Transverse colon (tissue), 4 donors: ENCODE measurements around the gene PRICKLE4. TPM values are rescaled to one million over a fixed set of nuclear protein-coding genes. Genes with fewer than 3 reads are reported as not detected.
"Not testable (repeated sequence)": the region's sequence is repeated elsewhere in the genome, so short reads cannot be mapped to it uniquely, and the experiment has no call there.

Source experiments
- DNase-seq: peaks from one replicate; pipeline ENCODE4 v3.0.0-alpha.2; 2019
- H3K27ac ChIP-seq, 4 donors: fragments of 200-600 bp; sonication (generic); 2 replicates each; pipeline ENCODE4 v1.5.1; 2016 to 2018; ENCODE audit warnings: inconsistent platforms in 4 of 4
- H3K27me3 ChIP-seq: fragments of 200-600 bp; sonication (generic); 2 replicates; pipeline ENCODE4 v1.5.1; 2017; ENCODE audit warnings: inconsistent platforms
- H3K36me3 ChIP-seq, 4 donors: fragments of 200-600 bp; sonication (generic); 2 replicates each; pipeline ENCODE4 v1.5.1; 2017 to 2019; ENCODE audit warnings: inconsistent platforms in 4 of 4
- H3K4me1 ChIP-seq, 4 donors: fragments of 200-600 bp; sonication (generic); 2 replicates each; pipeline ENCODE4 v1.5.1; 2017 to 2020; ENCODE audit warnings: inconsistent platforms in 4 of 4
- H3K4me3 ChIP-seq, 4 donors: fragments of 200-600 bp; sonication (generic); 1 replicate in 1 of 4; 2 replicates in 3 of 4; pipeline versions ENCODE4 v1.5.1 to v1.6.1; 2017 to 2019; ENCODE audit warnings: inconsistent platforms in 4 of 4
- H3K9me3 ChIP-seq, 2 donors: fragments of 200-600 bp; sonication (generic); 2 replicates each; pipeline ENCODE4 v1.5.1; 2017 to 2019; ENCODE audit warnings: inconsistent platforms in 2 of 2
- CTCF ChIP-seq, 5 experiments: fragments of 200-600 bp in 3 of 5; fragments of 450-650 bp in 2 of 5; sonication (generic) in 3 of 5; IDR thresholded peaks; 1 replicate in 2 of 5; 2 replicates in 3 of 5; pipeline ENCODE4 v1.5.1; 2016 to 2017; ENCODE audit warnings: antibody characterized with exemption in 5 of 5, inconsistent platforms in 3 of 5, mild to moderate bottlenecking in 2 of 5, moderate library complexity in 1 of 5
- EP300 ChIP-seq: sonication (generic); formaldehyde crosslinking; IDR thresholded peaks from one replicate; pipeline ENCODE4 v1.6.1; 2017; ENCODE audit warnings: antibody characterized with exemption, low read depth
- POLR2A ChIP-seq: fragments of 450-650 bp; IDR thresholded peaks from one replicate; pipeline ENCODE4 v1.6.1; 2016; ENCODE audit warnings: antibody characterized with exemption, mild to moderate bottlenecking, moderate library complexity
- POLR2AphosphoS5 ChIP-seq, 3 donors: sonication (generic); formaldehyde crosslinking; IDR thresholded peaks; one replicate each; pipeline ENCODE4 v1.6.1; 2016; ENCODE audit warnings: antibody characterized with exemption in 3 of 3
- WGBS, 2 donors: methylation state at CpG; one replicate each; pipeline ENCODE4 v1.1.5; 2018; ENCODE audit warnings: low coverage in 1 of 2; 5-methylcytosine and 5-hydroxymethylcytosine counted together
- in situ Hi-C, 4 donors: fragments of 200-750 bp; cut with MboI; loops; one replicate each; pipeline versions ENCODE4 v1.15.0 to v1.15.1; 2017; ENCODE audit warnings: low sequenced_read_pairs in 3 of 4, low pct_ligation_motif_present in 1 of 4, low pct_unique_long_range_greater_than_20kb in 1 of 4
- intact Hi-C: fragments of 100-400 bp; cut with DNase I; formaldehyde crosslinking; loops from one replicate; pipeline ENCODE4 v1.15.1; 2023; ENCODE audit warnings: low total_unique reads
- total RNA-seq, 4 donors: library from RNA; depleted of rRNA; stranded (reverse); fragments of >200 nt; gene quantifications; one replicate each; pipeline ENCODE4 v1.1.0, GENCODE V29; 2016

The PRICKLE4 gene
- total RNA-seq, 4 donors from 2014 or later: 6.7 to 52.0 (median 21.0) TPM

GRCh38 chr6:41759905-41760579 lies 20.5 kb upstream of the PRICKLE4 start:
- in situ Hi-C loops (no loop called here), intact Hi-C loops (no loop called here)
- no peaks in the 10 kb centered on the region for H3K4me1 ChIP-seq
- H3K27ac ChIP-seq: no peak overlapping the region
- H3K9me3 ChIP-seq: no peaks in the 10 kb centered on the region
- H3K4me3 ChIP-seq: no peak overlapping the region
- no peaks in the 10 kb centered on the region for H3K27me3 ChIP-seq
- DNase-seq: no peak
- WGBS, 2 donors: 88% methylated on average over 2 of the region's 2 CpGs; no CpG with 5 or more reads in 1 of the 2 donors
- TF ChIP-seq CTCF (IDR thresholded peaks at IDR 0.05) (no peak), EP300 (no peak), POLR2A (no peak)
- H3K36me3 ChIP-seq: no peaks in the 10 kb centered on the region

GRCh38 chr6:41763470-41763869 lies 17.1 kb upstream of the PRICKLE4 start:
- 36 to 50% methylated on average over 1 to 2 of the region's 2 CpGs for WGBS, 2 donors
- H3K27me3 ChIP-seq: no peaks in the 10 kb centered on the region
- H3K4me1 ChIP-seq: peaks cover 0 to 8% (median 0%) of the 10 kb centered on the region in 4 donors
- no peaks in the 10 kb centered on the region for H3K9me3 ChIP-seq
- intact Hi-C loops (no loop called here), in situ Hi-C loops (no loop called here)
- TF ChIP-seq CTCF (IDR thresholded peaks at IDR 0.05) (no peak), EP300 (no peak), POLR2A (no peak), POLR2AphosphoS5 (IDR thresholded peaks at IDR 0.05) (no peak)
- H3K36me3 ChIP-seq: no peaks in the 10 kb centered on the region
- H3K4me3 ChIP-seq: no peak overlapping the region
- no peak for DNase-seq
- H3K27ac ChIP-seq: no peak overlapping the region

GRCh38 chr6:41766043-41766664 lies 14.4 kb upstream of the PRICKLE4 start:
- H3K9me3 ChIP-seq, H3K4me3 ChIP-seq, DNase-seq, H3K36me3 ChIP-seq, H3K27me3 ChIP-seq, H3K27ac ChIP-seq, in situ Hi-C loops, intact Hi-C loops: not testable (repeated sequence)
- 94 to 100% methylated on average over 1 to 4 of the region's 4 CpGs for whole genome bisulfite sequencing, 2 donors
- peaks cover 0 to 13% (median 6%) of the 10 kb centered on the region in 4 donors for H3K4me1 ChIP-seq

GRCh38 chr6:41767112-41767833 lies 13.3 kb upstream of the PRICKLE4 start:
- in situ Hi-C loops (no loop called here), intact Hi-C loops (no loop called here)
- 8 to 56% methylated on average over 2 to 12 of the region's 12 CpGs for WGBS, 2 donors
- DNase-seq: peak; percentile 43
- H3K4me1 ChIP-seq: peaks cover 0 to 13% (median 6%) of the 10 kb centered on the region in 4 donors
- TF ChIP-seq EP300: no peak
- no peak for TF ChIP-seq POLR2A
- TF ChIP-seq CTCF (IDR thresholded peaks at IDR 0.05): no peak
- no peak for TF ChIP-seq POLR2AphosphoS5 (IDR thresholded peaks at IDR 0.05)
- peaks cover 0 to 19% (median 8%) of the 10 kb centered on the region in 4 donors for H3K36me3 ChIP-seq
- no peaks in the 10 kb centered on the region for H3K27me3 ChIP-seq
- no peak overlapping the region for H3K4me3 ChIP-seq
- H3K27ac ChIP-seq: no peak overlapping the region
- H3K9me3 ChIP-seq: no peaks in the 10 kb centered on the region
